SK-N-SH (cell line): ENCODE data around the gene DDX51. TPM values are rescaled to one million over a fixed set of nuclear protein-coding genes. Genes with fewer than 3 reads are reported as not detected.

ENCODE experiments used
- CTCF ChIA-PET: fragments of 300-600, 350-600 bp; formaldehyde crosslinking; extraction: SDS; loops from one replicate; lab custom pipeline; 2021; lab: Yijun Ruan, JAX
- POLR2A ChIA-PET: fragments of 350-600 bp; sonication (Branson Sonifier 250); formaldehyde crosslinking; extraction: SDS; loops from one replicate; lab custom pipeline; 2020; ENCODE audit warnings: antibody characterized with exemption, inconsistent platforms; lab: Yijun Ruan, JAX
- DNase-seq: peaks from one replicate; pipeline ENCODE4 v3.0.0; 2012
- H2AFZ ChIP-seq: fragments of 200-600 bp; sonication (generic); 2 replicates; pipeline ENCODE4 v1.8.1; 2016; ENCODE audit warnings: antibody characterized with exemption, mild to moderate bottlenecking, low read depth
- H3F3A ChIP-seq: fragments of 200-600 bp; sonication (generic); replicated peaks from 2 replicates; pipeline ENCODE3; 2016; ENCODE audit warnings: antibody characterized with exemption, mild to moderate bottlenecking; ENCODE audit not compliant: insufficient read depth
- H3K27ac ChIP-seq, 2 experiments: fragments of 200-500 bp in 1 of 2; fragments of 200-600 bp in 1 of 2; sonication (Bioruptor generic) in 1 of 2; sonication (generic), shearing (Covaris generic) in 1 of 2; 2 replicates each; pipeline versions ENCODE4 v1.5.1 to v1.6.1; 2014 to 2016; ENCODE audit warnings: low read depth in 2 of 2, inconsistent platforms in 1 of 2, low read length in 1 of 2, mild to moderate bottlenecking in 1 of 2, mixed read lengths in 1 of 2
- H3K27me3 ChIP-seq: fragments of 200-600 bp; sonication (generic), shearing (Covaris generic); 2 replicates; pipeline ENCODE4 v1.6.1; 2016; ENCODE audit warnings: mixed run types; ENCODE audit not compliant: insufficient read depth
- H3K36me3 ChIP-seq, 2 experiments: fragments of 200-500 bp in 1 of 2; fragments of 200-600 bp in 1 of 2; sonication (Bioruptor generic) in 1 of 2; sonication (generic) in 1 of 2; replicated peaks in 1 of 2; 2 replicates each; pipeline versions ENCODE3 to v1.5.1; 2014 to 2016; ENCODE audit warnings: low read length in 1 of 2, mild to moderate bottlenecking in 1 of 2; ENCODE audit not compliant: insufficient read depth in 2 of 2, control insufficient read depth in 1 of 2
- H3K4me1 ChIP-seq, 2 experiments: fragments of 200-500 bp in 1 of 2; fragments of 200-600 bp in 1 of 2; sonication (Bioruptor generic) in 1 of 2; sonication (generic), shearing (Covaris generic) in 1 of 2; 2 replicates each; pipeline versions ENCODE4 v1.5.1 to v1.6.1; 2014 to 2016; ENCODE audit warnings: low read depth in 1 of 2, low read length in 1 of 2, mixed run types in 1 of 2; ENCODE audit not compliant: insufficient read depth in 2 of 2, control insufficient read depth in 1 of 2
- H3K4me2 ChIP-seq: fragments of 200-600 bp; sonication (generic), shearing (Covaris generic); 2 replicates; pipeline ENCODE4 v1.6.1; 2017; ENCODE audit warnings: mixed run types
- H3K4me3 ChIP-seq, 2 experiments: fragments of 200-500 bp in 1 of 2; fragments of 200-600 bp in 1 of 2; sonication (Bioruptor generic) in 1 of 2; sonication (generic), shearing (Covaris generic) in 1 of 2; 2 replicates each; pipeline versions ENCODE4 v1.5.1 to v1.8.1; 2014 to 2016; ENCODE audit warnings: low read depth in 2 of 2, inconsistent platforms in 1 of 2, low read length in 1 of 2, mild to moderate bottlenecking in 1 of 2, mixed read lengths in 1 of 2, moderate library complexity in 1 of 2
- H3K79me2 ChIP-seq: fragments of 200-600 bp; sonication (generic); 2 replicates; pipeline ENCODE4 v1.8.1; 2017; ENCODE audit warnings: mild to moderate bottlenecking; ENCODE audit not compliant: insufficient read depth
- H3K9ac ChIP-seq: fragments of 200-600 bp; sonication (generic); 2 replicates; pipeline ENCODE4 v1.6.1; 2017; ENCODE audit warnings: mixed run types
- H3K9me2 ChIP-seq: fragments of 200-600 bp; sonication (generic); 2 replicates; pipeline ENCODE4 v1.6.1; 2017; ENCODE audit warnings: mixed run types
- H3K9me3 ChIP-seq: fragments of 200-600 bp; sonication (generic); 2 replicates; pipeline ENCODE4 v1.6.1; 2017; ENCODE audit warnings: mixed run types, mild to moderate bottlenecking, moderate library complexity
- H4K20me1 ChIP-seq: fragments of 200-600 bp; sonication (generic); 2 replicates; pipeline ENCODE4 v1.6.1; 2017; ENCODE audit warnings: mild to moderate bottlenecking, mixed run types; ENCODE audit not compliant: insufficient read depth
- CHD2 ChIP-seq: fragments of 150-350 bp; IDR thresholded peaks from 2 replicates; pipeline ENCODE4 v1.6.1; 2018; ENCODE audit warnings: low read length; ENCODE audit not compliant: partially characterized antibody
- MEF2A ChIP-seq: IDR thresholded peaks from 2 replicates; pipeline ENCODE4 v1.4.0; 2012; ENCODE audit warnings: low read depth, borderline replicate concordance
- MXI1 ChIP-seq: IDR thresholded peaks from 2 replicates; pipeline ENCODE4 v1.6.1; 2012; ENCODE audit warnings: mild to moderate bottlenecking, low read depth, low read length, improper control_type of control experiment
- NFIC ChIP-seq: IDR thresholded peaks from 2 replicates; pipeline ENCODE4 v1.4.0; 2012; ENCODE audit warnings: borderline replicate concordance
- RAD21 ChIP-seq: IDR thresholded peaks from 2 replicates; pipeline ENCODE4 v1.6.1; 2012; ENCODE audit warnings: mild to moderate bottlenecking, low read length
- RFX5 ChIP-seq: IDR thresholded peaks from 2 replicates; pipeline ENCODE4 v1.6.1; 2012; ENCODE audit warnings: mild to moderate bottlenecking, improper control_type of control experiment, low read length
- RXRA ChIP-seq: IDR thresholded peaks from 2 replicates; pipeline ENCODE4 v1.4.0; 2012; ENCODE audit warnings: low read depth, mild to moderate bottlenecking, borderline replicate concordance
- SIN3A ChIP-seq: IDR thresholded peaks from 2 replicates; pipeline ENCODE4 v1.6.1; 2012; ENCODE audit warnings: low read depth, mild to moderate bottlenecking, low read length, moderate library complexity, borderline replicate concordance
- TAF1 ChIP-seq: IDR thresholded peaks from 2 replicates; pipeline ENCODE4 v1.6.1; 2012; ENCODE audit warnings: low read depth, mild to moderate bottlenecking, low read length, moderate library complexity, borderline replicate concordance
- TCF12 ChIP-seq: IDR thresholded peaks from 2 replicates; pipeline ENCODE4 v1.4.0; 2012
- YY1 ChIP-seq: IDR thresholded peaks from 2 replicates; pipeline ENCODE4 v1.4.0; 2012; ENCODE audit warnings: low read depth, mild to moderate bottlenecking
- WGBS: methylation state at CpG from one replicate; pipeline ENCODE4 v1.1.6; 2017; ENCODE audit warnings: low lambda C conversion rate; 5-methylcytosine and 5-hydroxymethylcytosine counted together
- polyA plus RNA-seq, 3 experiments: library from polyadenylated mRNA; depleted of rRNA; stranded (reverse); fragments of >200 nt; gene quantifications; 2 replicates each; pipeline ENCODE4 v1.2.3, GENCODE V29; 2012
- TF ChIP-seq, protein P1 (sequence below): fragments of 150-350 bp; IDR thresholded peaks from 2 replicates; pipeline ENCODE4 v1.6.1; 2017; ENCODE audit warnings: antibody characterized with exemption, low read length, low read depth, borderline replicate concordance
- TF ChIP-seq, protein P2 (sequence below): IDR thresholded peaks from 2 replicates; pipeline ENCODE4 v1.6.1; 2012; ENCODE audit warnings: mild to moderate bottlenecking, low read depth, low read length, moderate library complexity
- TF ChIP-seq, protein P3 (sequence below): IDR thresholded peaks from 2 replicates; pipeline ENCODE4 v1.4.0; 2012; ENCODE audit warnings: low read depth, borderline replicate concordance
- TF ChIP-seq, protein P4 (sequence below): fragments of 200-600 bp; sonication (generic); IDR thresholded peaks from 2 replicates; pipeline ENCODE4 v1.6.1; 2017; ENCODE audit warnings: antibody characterized with exemption, mild to moderate bottlenecking, moderate library complexity

Gene DDX51
- polyA plus RNA-seq, 1 of the 3 experiments (the other 2 are of a cell fraction) = 17.3 TPM

- no peak overlapping the region for H3K4me3 ChIP-seq
- TF ChIP-seq, protein P1, sequence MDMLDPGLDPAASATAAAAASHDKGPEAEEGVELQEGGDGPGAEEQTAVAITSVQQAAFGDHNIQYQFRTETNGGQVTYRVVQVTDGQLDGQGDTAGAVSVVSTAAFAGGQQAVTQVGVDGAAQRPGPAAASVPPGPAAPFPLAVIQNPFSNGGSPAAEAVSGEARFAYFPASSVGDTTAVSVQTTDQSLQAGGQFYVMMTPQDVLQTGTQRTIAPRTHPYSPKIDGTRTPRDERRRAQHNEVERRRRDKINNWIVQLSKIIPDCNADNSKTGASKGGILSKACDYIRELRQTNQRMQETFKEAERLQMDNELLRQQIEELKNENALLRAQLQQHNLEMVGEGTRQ = no peak
- TF ChIP-seq TCF12 (no peak), NFIC (no peak), MEF2A (no peak), RFX5 (no peak), CHD2 (no peak), TAF1 (no peak), RXRA (no peak), YY1 (no peak), MXI1 (no peak), SIN3A (no peak), RAD21 (no peak)
- TF ChIP-seq, protein P2, sequence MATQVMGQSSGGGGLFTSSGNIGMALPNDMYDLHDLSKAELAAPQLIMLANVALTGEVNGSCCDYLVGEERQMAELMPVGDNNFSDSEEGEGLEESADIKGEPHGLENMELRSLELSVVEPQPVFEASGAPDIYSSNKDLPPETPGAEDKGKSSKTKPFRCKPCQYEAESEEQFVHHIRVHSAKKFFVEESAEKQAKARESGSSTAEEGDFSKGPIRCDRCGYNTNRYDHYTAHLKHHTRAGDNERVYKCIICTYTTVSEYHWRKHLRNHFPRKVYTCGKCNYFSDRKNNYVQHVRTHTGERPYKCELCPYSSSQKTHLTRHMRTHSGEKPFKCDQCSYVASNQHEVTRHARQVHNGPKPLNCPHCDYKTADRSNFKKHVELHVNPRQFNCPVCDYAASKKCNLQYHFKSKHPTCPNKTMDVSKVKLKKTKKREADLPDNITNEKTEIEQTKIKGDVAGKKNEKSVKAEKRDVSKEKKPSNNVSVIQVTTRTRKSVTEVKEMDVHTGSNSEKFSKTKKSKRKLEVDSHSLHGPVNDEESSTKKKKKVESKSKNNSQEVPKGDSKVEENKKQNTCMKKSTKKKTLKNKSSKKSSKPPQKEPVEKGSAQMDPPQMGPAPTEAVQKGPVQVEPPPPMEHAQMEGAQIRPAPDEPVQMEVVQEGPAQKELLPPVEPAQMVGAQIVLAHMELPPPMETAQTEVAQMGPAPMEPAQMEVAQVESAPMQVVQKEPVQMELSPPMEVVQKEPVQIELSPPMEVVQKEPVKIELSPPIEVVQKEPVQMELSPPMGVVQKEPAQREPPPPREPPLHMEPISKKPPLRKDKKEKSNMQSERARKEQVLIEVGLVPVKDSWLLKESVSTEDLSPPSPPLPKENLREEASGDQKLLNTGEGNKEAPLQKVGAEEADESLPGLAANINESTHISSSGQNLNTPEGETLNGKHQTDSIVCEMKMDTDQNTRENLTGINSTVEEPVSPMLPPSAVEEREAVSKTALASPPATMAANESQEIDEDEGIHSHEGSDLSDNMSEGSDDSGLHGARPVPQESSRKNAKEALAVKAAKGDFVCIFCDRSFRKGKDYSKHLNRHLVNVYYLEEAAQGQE = no peak
- TF ChIP-seq, protein P3, sequence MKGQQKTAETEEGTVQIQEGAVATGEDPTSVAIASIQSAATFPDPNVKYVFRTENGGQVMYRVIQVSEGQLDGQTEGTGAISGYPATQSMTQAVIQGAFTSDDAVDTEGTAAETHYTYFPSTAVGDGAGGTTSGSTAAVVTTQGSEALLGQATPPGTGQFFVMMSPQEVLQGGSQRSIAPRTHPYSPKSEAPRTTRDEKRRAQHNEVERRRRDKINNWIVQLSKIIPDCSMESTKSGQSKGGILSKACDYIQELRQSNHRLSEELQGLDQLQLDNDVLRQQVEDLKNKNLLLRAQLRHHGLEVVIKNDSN = no peak
- TF ChIP-seq, protein P4, sequence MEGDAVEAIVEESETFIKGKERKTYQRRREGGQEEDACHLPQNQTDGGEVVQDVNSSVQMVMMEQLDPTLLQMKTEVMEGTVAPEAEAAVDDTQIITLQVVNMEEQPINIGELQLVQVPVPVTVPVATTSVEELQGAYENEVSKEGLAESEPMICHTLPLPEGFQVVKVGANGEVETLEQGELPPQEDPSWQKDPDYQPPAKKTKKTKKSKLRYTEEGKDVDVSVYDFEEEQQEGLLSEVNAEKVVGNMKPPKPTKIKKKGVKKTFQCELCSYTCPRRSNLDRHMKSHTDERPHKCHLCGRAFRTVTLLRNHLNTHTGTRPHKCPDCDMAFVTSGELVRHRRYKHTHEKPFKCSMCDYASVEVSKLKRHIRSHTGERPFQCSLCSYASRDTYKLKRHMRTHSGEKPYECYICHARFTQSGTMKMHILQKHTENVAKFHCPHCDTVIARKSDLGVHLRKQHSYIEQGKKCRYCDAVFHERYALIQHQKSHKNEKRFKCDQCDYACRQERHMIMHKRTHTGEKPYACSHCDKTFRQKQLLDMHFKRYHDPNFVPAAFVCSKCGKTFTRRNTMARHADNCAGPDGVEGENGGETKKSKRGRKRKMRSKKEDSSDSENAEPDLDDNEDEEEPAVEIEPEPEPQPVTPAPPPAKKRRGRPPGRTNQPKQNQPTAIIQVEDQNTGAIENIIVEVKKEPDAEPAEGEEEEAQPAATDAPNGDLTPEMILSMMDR = no peak
- DNase-seq = no peak
Measured at GRCh38 chr12:132187646-132188450, 43.7 kb upstream of the DDX51 start.

More at GRCh38 chr12:132187646-132188450, 43.7 kb upstream of the DDX51 start:
- Histone ChIP-seq H3F3A (no peaks in the 10 kb centered on the region), H3K9me3 (no peaks in the 10 kb centered on the region), H3K4me1 (peaks cover 0 to 3% of the 10 kb centered on the region in 2 experiments; a peak in 1 of 4 replicates), H4K20me1 (no peaks in the 10 kb centered on the region), H3K9ac (no peak overlapping the region), H3K4me2 (no peak overlapping the region), H3K27ac (no peak overlapping the region), H3K36me3 (no peaks in the 10 kb centered on the region), H3K9me2 (no peaks in the 10 kb centered on the region), H3K79me2 (no peaks in the 10 kb centered on the region), H3K27me3 (peaks cover 95% of the 10 kb centered on the region), H2AFZ (no peak overlapping the region)
- 44% methylated on average over 22 of the region's 35 CpGs for WGBS
- POLR2A ChIA-PET = no interaction called here
- CTCF ChIA-PET = interaction anchor here (0.9 to 1.9 kb wide), 4 partner anchors 12 to 427 kb away, joined by 3 to 5 read pairs (median 4); no protein-coding TSS in a partner anchor
